GM18519 (cell line): ENCODE data around the gene FBXO40.

Experiments
- ATAC-seq: cut with Tn5 transposase; IDR thresholded peaks from one replicate; pipeline ENCODE4 v1.9.1; 2021; ENCODE audit warnings: mild to moderate bottlenecking, moderate library complexity; ENCODE audit not compliant: unreplicated experiment, low FRiP score

FBXO40 gene

DNA sequence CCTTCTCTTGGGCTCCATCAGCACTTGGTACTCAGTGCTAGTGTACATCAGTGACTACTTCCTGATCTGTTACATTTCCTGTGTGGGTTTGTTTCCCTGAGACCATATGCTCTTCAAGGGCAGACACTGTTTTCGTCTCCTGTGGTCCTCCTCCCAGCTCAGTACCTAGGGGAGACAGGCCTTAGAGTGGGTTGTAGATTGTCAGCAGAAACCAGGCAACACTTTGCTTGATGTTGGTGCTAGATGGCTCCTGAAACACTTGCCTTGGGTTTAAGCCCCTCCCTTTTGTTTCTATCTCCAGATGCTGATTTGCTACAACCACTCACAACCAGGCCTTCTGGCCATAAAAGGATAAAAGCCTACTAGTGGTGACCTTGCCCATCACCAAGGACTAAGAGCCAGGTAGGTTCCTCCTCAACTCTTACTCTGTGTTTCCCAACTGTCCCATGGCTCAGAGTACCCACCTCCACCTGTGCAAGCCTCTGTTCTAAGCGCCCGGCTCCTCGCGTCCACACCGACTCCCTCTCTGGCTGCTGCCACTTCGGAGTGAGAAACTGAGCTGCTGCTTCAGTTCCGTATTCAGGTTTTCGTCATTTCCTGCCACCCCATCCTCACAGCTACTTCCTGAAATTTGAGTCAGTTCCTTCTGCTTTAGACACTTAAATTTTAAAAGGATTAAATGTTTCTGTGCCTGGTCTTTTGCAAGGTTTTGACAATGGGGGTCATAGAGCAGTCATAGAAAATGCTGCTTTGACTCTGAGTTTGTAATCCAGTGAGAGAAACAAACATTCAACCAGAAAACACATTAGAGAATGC lies 67.4 kb downstream of the FBXO40 start, which contains the start of gene HCLS1:
HCLS1 (minus strand) TSS at position 548 of the 816 bp plus-strand sequence. CDS start 2,556 bp downstream, outside the sequence.
- ATAC-seq: peak; percentile 64

DNA sequence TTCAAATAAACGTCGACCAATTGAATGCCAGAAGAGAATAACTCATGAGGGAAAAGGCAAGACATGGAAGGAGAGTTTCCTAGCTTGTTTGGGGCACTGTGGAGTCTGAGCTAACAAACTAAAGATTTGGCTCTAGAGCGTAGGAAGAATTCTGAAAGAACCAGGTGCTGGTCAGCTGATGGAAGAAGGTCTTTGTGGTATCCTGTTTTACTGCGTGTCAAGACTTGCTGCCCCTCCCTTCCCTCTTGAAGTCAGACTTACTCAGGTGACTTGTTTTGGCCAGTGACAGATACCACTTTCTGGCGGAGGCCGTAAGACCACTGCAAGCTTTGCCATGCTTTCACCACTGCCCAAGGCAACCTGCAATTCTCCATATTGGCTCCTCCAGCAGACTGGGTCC lies 68.2 kb downstream of the FBXO40 start:
- ATAC-seq: no peak

DNA sequence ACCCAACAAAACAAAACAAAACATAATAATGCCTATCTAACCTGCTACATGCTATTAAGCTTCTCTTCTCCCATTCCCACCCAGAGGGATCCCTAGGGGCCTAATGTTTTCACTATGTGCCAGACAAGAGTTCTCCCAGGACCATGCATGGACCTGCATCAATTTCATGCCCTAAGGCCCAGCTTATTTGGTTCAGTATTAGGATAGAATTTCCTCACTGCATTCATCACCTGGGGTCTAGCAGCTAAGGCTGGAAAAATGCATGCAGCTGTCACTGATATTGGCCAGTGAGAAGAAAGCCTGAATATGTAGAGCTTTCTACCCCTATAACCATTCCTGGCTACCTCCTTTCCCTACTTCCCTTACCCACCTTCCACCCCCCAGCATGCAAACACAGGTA lies 69.6 kb downstream of the FBXO40 start:
- ATAC-seq: no peak

DNA sequence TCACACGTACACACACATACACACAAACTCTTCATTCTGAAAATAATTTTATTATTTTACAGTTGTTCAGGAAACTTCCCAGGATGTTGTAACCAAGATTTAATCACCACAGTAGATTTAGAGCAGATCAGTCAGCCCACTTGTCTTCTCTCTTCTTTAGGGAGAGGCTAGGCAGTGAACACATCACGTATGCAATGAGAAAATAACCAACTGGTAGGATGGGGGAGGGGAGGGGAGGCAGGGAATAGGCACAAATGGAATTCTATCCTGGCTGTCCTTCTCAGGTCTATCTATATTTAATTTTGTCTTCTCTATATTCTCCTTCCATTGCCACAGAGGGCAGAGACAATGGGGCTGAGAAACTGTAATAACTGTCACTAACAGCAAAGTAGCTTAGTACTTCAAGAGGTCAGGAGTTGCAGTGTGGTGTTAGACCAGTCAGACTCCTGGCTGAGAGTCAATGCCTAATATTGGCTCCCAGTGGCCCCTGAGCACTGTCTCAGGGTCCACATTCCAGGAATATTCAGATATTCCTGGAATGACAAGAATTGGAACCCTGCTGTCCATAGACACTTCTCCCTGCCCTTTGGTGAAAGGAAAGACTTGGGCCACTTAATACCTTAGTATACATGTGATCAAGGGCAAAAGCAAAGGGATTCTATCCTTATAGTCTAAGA lies 70.1 kb downstream of the FBXO40 start:
- ATAC-seq: no peak

DNA sequence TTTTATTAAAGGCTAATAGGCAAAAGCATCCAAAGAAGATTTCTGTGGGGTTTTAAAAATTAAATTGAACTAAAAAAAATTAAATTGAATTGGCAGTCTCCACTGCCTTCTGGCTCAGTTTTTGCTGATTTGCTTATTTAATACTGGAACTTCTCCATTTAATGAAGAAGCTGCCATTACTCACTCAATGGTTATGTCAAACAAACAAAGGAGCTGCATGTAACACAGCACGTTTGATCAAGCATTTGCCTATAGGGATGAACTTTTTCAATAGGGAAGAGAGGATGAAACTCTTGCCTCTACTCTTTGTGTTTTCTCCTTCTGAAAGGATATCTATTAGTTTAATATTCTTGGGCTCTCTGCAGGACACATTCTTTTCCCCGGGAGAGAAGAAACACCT lies 72.3 kb downstream of the FBXO40 start:
- no peak for ATAC-seq

DNA sequence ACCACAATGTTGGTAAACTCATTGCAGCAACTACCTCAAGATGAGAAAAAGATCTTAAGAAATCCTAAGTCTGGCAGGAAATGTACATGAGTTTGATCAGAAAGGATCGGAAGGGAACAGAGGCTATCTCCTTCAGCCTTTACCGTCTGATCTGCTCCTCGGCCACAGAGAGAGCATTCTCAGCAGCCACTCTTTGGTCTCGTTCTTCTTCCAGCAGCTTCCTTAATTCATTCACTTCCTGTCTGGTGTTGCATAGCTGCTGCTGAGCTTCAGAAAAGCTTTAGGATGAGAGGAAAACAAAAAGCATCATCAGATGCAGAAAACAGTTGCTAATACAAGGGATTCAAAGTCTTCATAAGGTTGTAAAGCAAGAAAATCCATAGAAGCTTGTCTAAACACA lies 74.2 kb downstream of the FBXO40 start:
- ATAC-seq: no peak

DNA sequence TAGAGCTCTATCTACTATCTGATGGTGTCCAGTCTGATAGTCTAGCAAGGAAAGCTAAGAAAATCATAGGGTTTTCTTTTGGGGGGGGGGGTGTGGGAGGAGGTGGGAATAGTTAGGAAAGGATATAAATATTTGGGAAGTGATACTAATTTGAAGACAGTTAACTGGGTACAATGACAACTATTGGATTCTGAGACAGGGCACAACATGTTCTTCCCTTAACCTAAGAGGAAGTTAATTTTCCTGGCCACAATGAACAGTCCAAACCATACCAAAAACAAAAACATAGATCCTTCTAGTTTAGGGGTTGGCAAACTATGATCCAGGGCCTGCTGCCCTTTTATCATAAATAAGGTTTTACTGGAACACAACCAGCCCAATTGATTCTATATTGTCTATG lies 77.5 kb downstream of the FBXO40 start:
- ATAC-seq: no peak

DNA sequence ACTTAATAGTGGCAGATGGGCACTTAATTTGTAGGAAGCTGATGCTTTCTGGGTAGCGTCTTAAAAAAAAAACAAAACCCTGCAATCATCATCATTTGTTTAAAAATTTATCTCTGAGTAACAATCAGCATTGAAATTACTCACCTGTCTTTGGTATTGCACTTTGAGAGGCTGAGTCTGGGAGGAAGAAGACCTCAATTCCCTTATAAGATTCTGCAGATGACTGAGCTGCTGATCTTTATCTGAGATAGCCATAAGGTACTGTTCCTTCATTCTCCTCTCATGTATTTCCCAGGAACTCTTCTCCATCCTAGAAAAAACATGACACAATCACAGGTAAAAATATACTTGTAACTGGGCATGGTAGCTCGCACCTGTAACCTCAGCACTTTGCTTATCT lies 84.0 kb downstream of the FBXO40 start:
- ATAC-seq: no peak
